WERI-Rb-1 (cell line): ENCODE measurements around the gene PRDM9.
"Not testable (repeated sequence)": the region's sequence is repeated elsewhere in the genome, so short reads cannot be mapped to it uniquely, and the experiment has no call there.

Experiments used
- DNase-seq: peaks from one replicate; pipeline ENCODE4 v3.0.0-alpha.2; 2020
- H3K27ac ChIP-seq: fragments of 250-450 bp; sonication (Bioruptor Pico); 2 replicates; pipeline ENCODE4 v1.5.1; 2020; ENCODE audit warnings: mild to moderate bottlenecking, moderate library complexity
- H3K27me3 ChIP-seq: fragments of 250-450 bp; sonication (Bioruptor Pico); 2 replicates; pipeline ENCODE4 v1.5.1; 2021; ENCODE audit warnings: mild to moderate bottlenecking, low read depth, moderate library complexity; ENCODE audit not compliant: insufficient read depth, severe bottlenecking
- H3K36me3 ChIP-seq: fragments of 250-450 bp; sonication (Bioruptor Pico); 2 replicates; pipeline ENCODE4 v1.5.1; 2020; ENCODE audit warnings: mild to moderate bottlenecking, moderate library complexity
- H3K4me3 ChIP-seq: 2 replicates; pipeline ENCODE4 v1.5.1; 2011; ENCODE audit warnings: low read depth, mild to moderate bottlenecking, control low read depth, low read length
- H3K9me3 ChIP-seq: fragments of 250-450 bp; sonication (Bioruptor Pico); 2 replicates; pipeline ENCODE4 v1.5.1; 2021; ENCODE audit warnings: mild to moderate bottlenecking, moderate library complexity; ENCODE audit not compliant: severe bottlenecking
- CTCF ChIP-seq: IDR thresholded peaks from 2 replicates; pipeline ENCODE4 v1.5.1; 2011; ENCODE audit warnings: low read depth, mild to moderate bottlenecking, control low read depth, inconsistent platforms, low read length

The PRDM9 gene

GRCh38 chr5:23522553-23522952, 15.1 kb downstream of the PRDM9 start:
- no peak for DNase-seq
- Histone ChIP-seq H3K27me3 (no peaks in the 10 kb centered on the region), H3K27ac (no peak overlapping the region), H3K9me3 (no peaks in the 10 kb centered on the region), H3K36me3 (no peaks in the 10 kb centered on the region), H3K4me3 (no peak overlapping the region)
- TF ChIP-seq CTCF, result no peak

GRCh38 chr5:23523031-23523430, 15.6 kb downstream of the PRDM9 start:
- no peaks in the 10 kb centered on the region for H3K27me3 ChIP-seq
- TF ChIP-seq CTCF, result no peak
- H3K36me3 ChIP-seq, result no peaks in the 10 kb centered on the region
- no peak for DNase-seq
- H3K9me3 ChIP-seq, result no peaks in the 10 kb centered on the region
- no peak overlapping the region for H3K4me3 ChIP-seq
- no peak overlapping the region for H3K27ac ChIP-seq

GRCh38 chr5:23523998-23524397, 16.6 kb downstream of the PRDM9 start:
- TF ChIP-seq CTCF, result no peak
- H3K4me3 ChIP-seq, result no peak overlapping the region
- DNase-seq, result no peak
- H3K36me3 ChIP-seq, result no peaks in the 10 kb centered on the region
- H3K9me3 ChIP-seq, result no peaks in the 10 kb centered on the region
- H3K27ac ChIP-seq, result no peak overlapping the region
- H3K27me3 ChIP-seq, result no peaks in the 10 kb centered on the region

- Histone ChIP-seq H3K27ac (no peak overlapping the region), H3K9me3 (no peaks in the 10 kb centered on the region), H3K27me3 (no peaks in the 10 kb centered on the region), H3K36me3 (no peaks in the 10 kb centered on the region), H3K4me3 (no peak overlapping the region)
- TF ChIP-seq CTCF, result no peak
- DNase-seq, result no peak
Measured at GRCh38 chr5:23525751-23526150, 18.3 kb downstream of the PRDM9 start.

GRCh38 chr5:23526616-23527015, 19.2 kb downstream of the PRDM9 start:
- H3K4me3 ChIP-seq, H3K36me3 ChIP-seq, H3K27me3 ChIP-seq, H3K27ac ChIP-seq, H3K9me3 ChIP-seq, DNase-seq: not testable (repeated sequence)

GRCh38 chr5:23527216-23527920, 20.0 kb downstream of the PRDM9 start:
- H3K27ac ChIP-seq, DNase-seq, H3K9me3 ChIP-seq, H3K4me3 ChIP-seq, H3K36me3 ChIP-seq, H3K27me3 ChIP-seq: not testable (repeated sequence)

- Histone ChIP-seq H3K9me3 (no peaks in the 10 kb centered on the region), H3K4me3 (no peak overlapping the region), H3K36me3 (no peaks in the 10 kb centered on the region), H3K27ac (no peak overlapping the region), H3K27me3 (no peaks in the 10 kb centered on the region)
- no peak for DNase-seq
- TF ChIP-seq CTCF, result no peak
Measured at GRCh38 chr5:23528677-23529076, 21.3 kb downstream of the PRDM9 start.
